DOHH2 (cell line): ENCODE measurements around the gene KLF9.

ENCODE experiments used
- EZH2phosphoT487 ChIP-seq: fragments of 200-600 bp; sonication (generic); IDR thresholded peaks from 2 replicates; pipeline ENCODE4 v1.6.1; 2017; ENCODE audit warnings: borderline replicate concordance, mild to moderate bottlenecking, antibody characterized with exemption, low read length, moderate library complexity, mixed read lengths
- TF ChIP-seq, protein P1 (sequence below): fragments of 200-600 bp; sonication (generic); IDR thresholded peaks from one replicate; pipeline ENCODE4 v1.5.1; 2014; ENCODE audit warnings: antibody characterized with exemption, mild to moderate bottlenecking, low read depth, low read length; ENCODE audit not compliant: poor library complexity, severe bottlenecking

DNA sequence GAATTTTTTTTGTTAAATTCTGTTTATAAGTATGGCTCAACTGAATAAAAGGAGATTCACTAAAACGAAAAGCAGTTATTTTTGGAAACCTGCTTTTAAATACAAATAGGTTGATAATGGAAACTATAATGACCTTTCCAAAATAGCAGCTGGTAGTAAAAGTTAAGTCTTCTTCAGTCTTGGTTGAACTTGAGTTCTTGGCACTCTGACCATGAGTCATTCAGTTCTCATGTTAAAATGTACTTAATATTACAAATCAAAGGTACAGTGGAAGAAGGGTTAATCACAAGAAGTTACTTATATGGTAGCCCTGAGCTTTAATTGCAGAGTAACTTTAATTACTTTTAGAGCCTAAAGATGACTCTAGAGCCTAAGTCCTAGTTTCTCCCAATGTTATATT is 62.1 kb downstream of the KLF9 start:
- TF ChIP-seq, protein P1, sequence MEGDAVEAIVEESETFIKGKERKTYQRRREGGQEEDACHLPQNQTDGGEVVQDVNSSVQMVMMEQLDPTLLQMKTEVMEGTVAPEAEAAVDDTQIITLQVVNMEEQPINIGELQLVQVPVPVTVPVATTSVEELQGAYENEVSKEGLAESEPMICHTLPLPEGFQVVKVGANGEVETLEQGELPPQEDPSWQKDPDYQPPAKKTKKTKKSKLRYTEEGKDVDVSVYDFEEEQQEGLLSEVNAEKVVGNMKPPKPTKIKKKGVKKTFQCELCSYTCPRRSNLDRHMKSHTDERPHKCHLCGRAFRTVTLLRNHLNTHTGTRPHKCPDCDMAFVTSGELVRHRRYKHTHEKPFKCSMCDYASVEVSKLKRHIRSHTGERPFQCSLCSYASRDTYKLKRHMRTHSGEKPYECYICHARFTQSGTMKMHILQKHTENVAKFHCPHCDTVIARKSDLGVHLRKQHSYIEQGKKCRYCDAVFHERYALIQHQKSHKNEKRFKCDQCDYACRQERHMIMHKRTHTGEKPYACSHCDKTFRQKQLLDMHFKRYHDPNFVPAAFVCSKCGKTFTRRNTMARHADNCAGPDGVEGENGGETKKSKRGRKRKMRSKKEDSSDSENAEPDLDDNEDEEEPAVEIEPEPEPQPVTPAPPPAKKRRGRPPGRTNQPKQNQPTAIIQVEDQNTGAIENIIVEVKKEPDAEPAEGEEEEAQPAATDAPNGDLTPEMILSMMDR = no peak
- no peak for TF ChIP-seq EZH2phosphoT487
